ENCODE results near the gene NDUFAF3. TPM values are rescaled to one million over a fixed set of nuclear protein-coding genes. Genes with fewer than 3 reads are reported as not detected.
A peak's percentile ranks its signal among the peaks of the same experiment; 100 is the strongest.

NDUFAF3 gene
- total and polyA plus RNA-seq, 2 of the 4 experiments (the other 2 are of a cell fraction): 26.5 to 112 TPM

- TF ChIP-seq CEBPB (IDR thresholded peaks at IDR 0.05; ENCODE audit: low read depth, low read length) (peak; percentile 62; the same call in 1 of the 2 replicates), BHLHE40 (IDR thresholded peaks at IDR 0.05; ENCODE audit: low read depth, low read length) (no peak), SMC3 (IDR thresholded peaks at IDR 0.05; ENCODE audit: low read depth, low read length) (peak; percentile 32; the same call in 1 of the 2 replicates)
Measured at GRCh38 chr3:48989796-48990635, 31.9 kb upstream of the NDUFAF3 start, which contains the start of gene P4HTM (continued).

Measured in IMR-90 (cell line).